H9 (cell line): Measurements from ENCODE around the gene PHTF2. TPM values are rescaled to one million over a fixed set of nuclear protein-coding genes. Genes with fewer than 3 reads are reported as not detected.

ENCODE experiments used
- DNase-seq: peaks from one replicate; pipeline ENCODE4 v3.0.0-alpha.2; 2017
- H2AFZ ChIP-seq: one replicate; pipeline ENCODE4 v1.6.1; 2013; ENCODE audit warnings: mild to moderate bottlenecking, low read length, control low read depth, moderate library complexity
- H2AK5ac ChIP-seq: 2 replicates; pipeline ENCODE4 v1.6.1; 2013; ENCODE audit warnings: low read length, control low read depth, mixed read lengths; ENCODE audit not compliant: insufficient read length
- H2BK120ac ChIP-seq: one replicate; pipeline ENCODE4 v1.6.1; 2013; ENCODE audit warnings: low read depth, mild to moderate bottlenecking, low read length, control low read depth, inconsistent platforms; ENCODE audit not compliant: poor library complexity, severe bottlenecking
- H2BK12ac ChIP-seq: 2 replicates; pipeline ENCODE4 v1.6.1; 2013; ENCODE audit warnings: low read length, control low read depth, mixed read lengths, low read depth; ENCODE audit not compliant: insufficient read length
- H2BK15ac ChIP-seq: 2 replicates; pipeline ENCODE4 v1.6.1; 2013; ENCODE audit warnings: low read depth, low read length, control low read depth
- H2BK20ac ChIP-seq: one replicate; pipeline ENCODE4 v1.6.1; 2013; ENCODE audit warnings: low read depth, mild to moderate bottlenecking, low read length, control low read depth, inconsistent platforms; ENCODE audit not compliant: poor library complexity, severe bottlenecking
- H2BK5ac ChIP-seq: 2 replicates; pipeline ENCODE4 v1.6.1; 2013; ENCODE audit warnings: low read length, control low read depth, mixed read lengths; ENCODE audit not compliant: insufficient read length
- H3K14ac ChIP-seq: 2 replicates; pipeline ENCODE4 v1.6.1; 2013; ENCODE audit warnings: low read length, control low read depth; ENCODE audit not compliant: insufficient read depth
- H3K18ac ChIP-seq: 2 replicates; pipeline ENCODE4 v1.6.1; 2013; ENCODE audit warnings: low read depth, mild to moderate bottlenecking, mixed read lengths, low read length, control low read depth; ENCODE audit not compliant: insufficient read length
- H3K23ac ChIP-seq: 2 replicates; pipeline ENCODE4 v1.6.1; 2013; ENCODE audit warnings: low read length, control low read depth, mixed read lengths, low read depth; ENCODE audit not compliant: insufficient read length
- H3K23me2 ChIP-seq: 2 replicates; pipeline ENCODE4 v1.6.1; 2013; ENCODE audit warnings: low read depth, mild to moderate bottlenecking, mixed read lengths, low read length, control low read depth; ENCODE audit not compliant: insufficient read length, poor library complexity, severe bottlenecking
- H3K27ac ChIP-seq: 2 replicates; pipeline ENCODE4 v1.5.1; 2013; ENCODE audit warnings: low read length, control low read depth, mixed read lengths, low read depth; ENCODE audit not compliant: insufficient read length
- H3K27me3 ChIP-seq: 2 replicates; pipeline ENCODE4 v1.6.1; 2013; ENCODE audit warnings: low read length, control low read depth, inconsistent platforms; ENCODE audit not compliant: insufficient read depth
- H3K4ac ChIP-seq: 2 replicates; pipeline ENCODE4 v1.6.1; 2013; ENCODE audit warnings: low read depth, mild to moderate bottlenecking, control low read depth, inconsistent platforms, low read length, moderate library complexity
- H3K4me1 ChIP-seq: 2 replicates; pipeline ENCODE4 v1.6.1; 2013; ENCODE audit warnings: low read length, control low read depth, inconsistent platforms; ENCODE audit not compliant: insufficient read depth
- H3K4me2 ChIP-seq: 2 replicates; pipeline ENCODE4 v1.6.1; 2013; ENCODE audit warnings: low read length, control low read depth, mixed read lengths; ENCODE audit not compliant: insufficient read length, insufficient read depth
- H3K56ac ChIP-seq: 2 replicates; pipeline ENCODE4 v1.6.1; 2013; ENCODE audit warnings: low read depth, mild to moderate bottlenecking, mixed read lengths, low read length, control low read depth; ENCODE audit not compliant: insufficient read length
- H3K79me1 ChIP-seq: 2 replicates; pipeline ENCODE4 v1.6.1; 2013; ENCODE audit warnings: low read depth, mild to moderate bottlenecking, moderate library complexity, low read length, control low read depth, inconsistent platforms; ENCODE audit not compliant: insufficient read depth, poor library complexity, severe bottlenecking
- H3K79me2 ChIP-seq: 2 replicates; pipeline ENCODE4 v1.6.1; 2013; ENCODE audit warnings: low read length, control low read depth, inconsistent platforms; ENCODE audit not compliant: insufficient read depth
- H3K9ac ChIP-seq: 2 replicates; pipeline ENCODE4 v1.6.1; 2013; ENCODE audit warnings: low read length, control low read depth, mixed read lengths; ENCODE audit not compliant: insufficient read length; ENCODE audit errors: extremely low read depth
- H3K9me3 ChIP-seq: one replicate; pipeline ENCODE4 v1.6.1; 2013; ENCODE audit warnings: low read depth, low read length, inconsistent platforms; ENCODE audit not compliant: control insufficient read depth
- H3T11ph ChIP-seq: one replicate; pipeline ENCODE4 v1.6.1; 2013; ENCODE audit warnings: mild to moderate bottlenecking, low read length, control low read depth, inconsistent platforms
- H4K20me1 ChIP-seq: one replicate; pipeline ENCODE4 v1.6.1; 2013; ENCODE audit not compliant: control insufficient read depth, insufficient read length, insufficient read depth
- H4K5ac ChIP-seq: 2 replicates; pipeline ENCODE4 v1.6.1; 2013; ENCODE audit warnings: low read depth, mild to moderate bottlenecking, mixed read lengths, low read length, control low read depth; ENCODE audit not compliant: insufficient read length
- H4K8ac ChIP-seq: replicated peaks from 2 replicates; pipeline ENCODE4 v1.6.1; 2013; ENCODE audit warnings: low read length, control low read depth, mixed read lengths, low read depth; ENCODE audit not compliant: insufficient read length
- H4K91ac ChIP-seq: 2 replicates; pipeline ENCODE4 v1.6.1; 2013; ENCODE audit warnings: low read depth, mild to moderate bottlenecking, moderate library complexity, mixed read lengths, low read length, control low read depth; ENCODE audit not compliant: insufficient read length
- H3K27ac Mint-ChIP-seq, 3 experiments: 2 replicates in 2 of 3; 3 replicates in 1 of 3; pipeline ENCODE4 v1.8.0; 2020 to 2021; ENCODE audit warnings: mixed read lengths in 3 of 3, mild to moderate bottlenecking in 1 of 3, moderate library complexity in 1 of 3
- H3K27me3 Mint-ChIP-seq: 2 replicates; pipeline ENCODE4 v1.8.0; 2021; ENCODE audit warnings: low read depth, mild to moderate bottlenecking, moderate library complexity, mixed read lengths
- H3K36me3 Mint-ChIP-seq, 3 experiments: 2 replicates in 2 of 3; 3 replicates in 1 of 3; pipeline ENCODE4 v1.8.0; 2020 to 2021; ENCODE audit warnings: low read depth in 3 of 3, mixed read lengths in 3 of 3; ENCODE audit not compliant: insufficient read depth in 1 of 3
- H3K4me1 Mint-ChIP-seq, 2 experiments: 2 replicates each; pipeline ENCODE4 v1.8.0; 2020; ENCODE audit warnings: mixed read lengths in 2 of 2
- H3K4me3 Mint-ChIP-seq, 2 experiments: 2 replicates in 1 of 2; 3 replicates in 1 of 2; pipeline ENCODE4 v1.8.0; 2020 to 2021; ENCODE audit warnings: mild to moderate bottlenecking in 2 of 2, mixed read lengths in 2 of 2, moderate library complexity in 1 of 2
- H3K9me3 Mint-ChIP-seq, 2 experiments: 2 replicates in 1 of 2; 3 replicates in 1 of 2; pipeline ENCODE4 v1.8.0; 2020; ENCODE audit warnings: mild to moderate bottlenecking in 2 of 2, mixed read lengths in 2 of 2, moderate library complexity in 1 of 2
- CTCF ChIP-seq: fragments of 200-600 bp; sonication (generic); conservative IDR thresholded peaks from 3 replicates; pipeline ENCODE4 v1.8.0; 2021; ENCODE audit warnings: antibody characterized with exemption, mild to moderate bottlenecking
- WGBS: extraction: QIAGEN DNeasy Blood & Tissue Kit; methylation state at CpG from one replicate; pipeline ENCODE4 v1.1.7; 2013; ENCODE audit warnings: missing lambda C conversion rate, low lambda C conversion rate, mixed read lengths; ENCODE audit not compliant: insufficient read length; ENCODE audit errors: extremely low coverage; 5-methylcytosine and 5-hydroxymethylcytosine counted together
- total RNA-seq: library from RNA; stranded (reverse); gene quantifications from 2 replicates; pipeline ENCODE4 v1.2.1, GENCODE V29; 2021

PHTF2 gene
- total RNA-seq, 1 experiment from 2014 or later: 16.2 TPM

GRCh38 chr7:77831481-77831880 is 32.9 kb downstream of the PHTF2 start:
- Histone ChIP-seq H2AK5ac (no peak overlapping the region), H2BK20ac (no peak overlapping the region), H3K9me3 (no peaks in the 10 kb centered on the region), H2BK5ac (no peak overlapping the region), H4K8ac (no peak overlapping the region), H2BK15ac (no peak overlapping the region), H4K91ac (no peak overlapping the region), H3K14ac (no peak overlapping the region), H4K5ac (no peak overlapping the region), H2BK12ac (no peak overlapping the region), H3K27me3 (no peaks in the 10 kb centered on the region), H3K79me2 (no peaks in the 10 kb centered on the region), H3K4me1 (no peaks in the 10 kb centered on the region), H3K18ac (no peak overlapping the region), H3K4ac (no peak overlapping the region), H3K27ac (no peak overlapping the region), H3K23ac (no peak overlapping the region), H2AFZ (no peak overlapping the region), H2BK120ac (no peak overlapping the region), H4K20me1 (no peaks in the 10 kb centered on the region), H3K9ac (no peak overlapping the region), H3K23me2 (no peaks in the 10 kb centered on the region), H3K4me2 (no peak overlapping the region), H3T11ph (no peak overlapping the region), H3K79me1 (no peaks in the 10 kb centered on the region), H3K56ac (no peak overlapping the region)
- Mint-ChIP-seq H3K27ac (no peak overlapping the region), H3K4me1 (peaks cover 0 to 8% of the 10 kb centered on the region in 2 experiments; a peak in 1 of 4 replicates), H3K9me3 (peaks cover 0 to 3% of the 10 kb centered on the region in 2 experiments; a peak in 1 of 5 replicates), H3K4me3 (no peak overlapping the region), H3K36me3 (peaks cover 0 to 4% (median 2%) of the 10 kb centered on the region in 3 experiments; a peak in 2 of 7 replicates), H3K27me3 (no peaks in the 10 kb centered on the region)
- DNase-seq: no peak
- TF ChIP-seq CTCF: no peak
- no CpG with 5 or more reads among the region's 7 CpGs for WGBS
